HG03066 (cell line): ENCODE measurements around the gene OTULIN.

Source experiments
- ATAC-seq: cut with Tn5 transposase; IDR thresholded peaks from one replicate; pipeline ENCODE4 v1.9.1; 2021; ENCODE audit warnings: low read depth; ENCODE audit not compliant: unreplicated experiment

The OTULIN gene

DNA sequence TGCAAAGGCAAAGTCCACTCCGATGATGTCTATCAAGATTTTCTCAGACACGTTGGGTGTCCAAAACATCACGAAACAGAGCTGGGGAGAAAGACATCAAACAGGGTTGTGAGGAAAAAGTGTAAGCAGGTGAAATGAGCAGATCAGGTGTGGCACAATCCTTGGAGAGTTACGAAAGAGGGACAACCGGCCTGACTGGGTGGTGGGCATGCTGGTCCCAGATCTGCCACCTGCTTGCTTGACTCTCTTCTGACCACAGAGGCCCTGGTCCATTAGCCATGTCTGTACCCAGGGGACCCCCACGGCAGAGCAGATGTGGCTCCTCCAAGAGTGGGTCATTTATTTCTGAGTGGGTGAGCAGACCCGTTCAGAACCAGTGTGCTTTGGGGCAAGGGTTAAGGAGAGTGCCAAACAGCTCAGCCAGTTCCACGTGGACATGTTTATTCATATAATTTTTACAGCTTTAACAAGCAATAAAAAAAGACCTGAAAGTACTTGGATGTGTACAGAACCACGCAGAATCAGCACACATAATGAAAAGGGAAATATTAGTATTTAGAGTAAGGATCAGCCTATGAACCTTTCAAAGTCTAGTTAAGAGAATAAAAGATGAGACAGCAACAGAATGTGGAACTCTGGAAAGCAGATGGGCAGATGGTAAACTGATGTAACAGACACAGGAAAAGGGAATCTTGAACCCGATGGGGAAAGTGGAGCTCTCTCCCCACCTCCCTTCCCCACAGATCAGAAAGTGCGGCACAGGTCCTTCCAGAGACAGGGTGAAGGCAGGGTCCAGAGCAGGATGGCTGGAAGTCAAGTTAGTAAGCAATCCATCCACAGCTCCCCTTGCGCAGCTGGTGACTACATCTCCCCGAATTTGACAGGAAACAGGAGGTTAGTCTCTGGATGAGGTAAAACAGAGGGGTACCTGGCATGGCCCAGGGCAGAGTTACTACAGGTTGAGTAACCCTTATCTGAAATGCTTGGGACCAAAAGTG lies 52.5 kb downstream of the OTULIN start:
- ATAC-seq: no peak

GRCh38 chr5:14718778-14719177 lies 54.3 kb downstream of the OTULIN start:
- no peak for ATAC-seq

- no peak for ATAC-seq
Measured at GRCh38 chr5:14720236-14720923, 55.9 kb downstream of the OTULIN start.

GRCh38 chr5:14721990-14722656 lies 57.6 kb downstream of the OTULIN start:
- ATAC-seq: no peak

DNA sequence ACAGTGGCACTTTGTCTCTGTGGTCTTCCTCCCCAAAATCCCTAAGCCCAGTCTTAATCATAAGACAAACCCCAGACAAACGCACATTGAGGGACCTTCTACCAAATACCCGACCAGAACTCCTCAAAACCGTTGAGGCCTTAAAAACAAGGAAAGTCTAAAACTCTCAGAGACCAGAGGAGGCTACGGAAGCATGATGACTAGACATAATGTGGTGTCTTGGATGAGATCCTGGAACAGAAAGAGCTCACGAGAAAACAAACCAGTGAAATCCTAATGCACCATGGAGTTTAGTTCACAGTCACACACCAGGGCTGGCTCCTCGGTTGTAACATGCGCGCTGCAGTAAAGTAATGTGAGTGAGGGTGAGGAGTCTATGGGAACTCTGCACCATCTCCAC lies 58.4 kb downstream of the OTULIN start:
- no peak for ATAC-seq

- ATAC-seq: no peak
Measured at GRCh38 chr5:14723701-14724132, 59.2 kb downstream of the OTULIN start.

DNA sequence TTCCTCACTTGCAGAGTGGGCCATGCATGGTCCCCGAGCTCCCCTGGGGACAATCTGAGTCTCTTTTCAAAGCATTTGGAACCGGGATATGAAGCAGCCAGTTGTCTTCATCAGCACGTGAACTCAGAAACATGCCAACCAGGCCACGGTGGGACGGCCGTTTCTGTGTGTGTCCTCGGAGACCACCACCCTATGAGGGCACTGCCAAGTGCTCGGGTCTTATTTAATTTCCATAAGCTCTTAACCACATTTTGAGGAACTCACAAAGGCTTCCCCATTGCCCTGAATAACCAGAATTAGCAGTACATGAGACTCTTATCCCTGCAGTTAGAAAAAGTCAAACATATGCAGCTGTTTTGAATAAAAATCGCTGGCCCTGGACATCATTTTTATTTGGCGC lies 60.1 kb downstream of the OTULIN start:
- ATAC-seq: no peak

- no peak for ATAC-seq
Measured at GRCh38 chr5:14726066-14726838, 61.7 kb downstream of the OTULIN start.

DNA sequence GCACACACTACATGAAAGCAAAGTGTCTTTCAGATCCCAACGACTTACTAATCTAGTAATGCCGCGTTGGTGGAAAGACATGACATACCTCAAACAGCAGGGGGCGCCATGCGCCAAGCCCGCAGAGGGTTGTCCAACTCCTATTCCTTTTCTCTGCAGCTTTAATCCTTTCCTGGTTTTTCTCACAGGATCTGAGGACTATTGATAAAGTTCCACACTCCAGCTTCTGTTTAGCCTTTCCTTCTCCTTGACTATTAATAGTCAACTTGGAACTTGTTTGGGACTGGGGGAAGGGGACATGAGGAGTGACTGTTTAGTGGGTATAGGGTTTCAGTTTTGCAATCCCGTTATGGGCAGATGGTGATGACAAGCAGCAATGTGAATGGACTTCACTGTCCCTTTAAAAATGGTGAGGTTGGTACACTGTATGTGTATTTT lies 62.9 kb downstream of the OTULIN start:
- ATAC-seq: peak; percentile 61

DNA sequence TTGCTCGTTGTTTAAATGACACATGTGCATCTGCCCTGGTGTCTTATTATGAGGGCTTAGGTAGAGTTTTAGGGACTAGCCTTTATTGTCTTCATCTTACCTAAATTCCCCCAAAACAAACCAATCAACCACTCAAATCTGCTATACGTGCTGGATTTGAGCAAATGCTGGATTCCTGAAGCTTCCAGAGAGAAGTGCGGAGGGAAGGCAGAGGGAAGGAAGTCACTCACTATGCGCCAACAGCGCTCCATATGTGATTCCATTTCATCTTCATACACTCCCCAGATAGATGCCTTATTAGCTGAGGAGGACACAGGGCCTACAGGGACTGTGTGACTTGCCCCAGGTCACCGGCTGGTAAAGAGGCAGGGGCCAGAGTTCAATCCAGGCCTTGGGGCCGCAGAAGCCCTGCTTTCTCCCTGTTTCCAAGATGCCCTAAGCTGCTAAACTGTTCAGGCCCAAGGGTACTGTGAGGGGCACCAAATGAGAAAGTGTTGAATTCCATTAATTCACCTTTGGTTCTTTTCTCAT lies 63.5 kb downstream of the OTULIN start:
- ATAC-seq: no peak

DNA sequence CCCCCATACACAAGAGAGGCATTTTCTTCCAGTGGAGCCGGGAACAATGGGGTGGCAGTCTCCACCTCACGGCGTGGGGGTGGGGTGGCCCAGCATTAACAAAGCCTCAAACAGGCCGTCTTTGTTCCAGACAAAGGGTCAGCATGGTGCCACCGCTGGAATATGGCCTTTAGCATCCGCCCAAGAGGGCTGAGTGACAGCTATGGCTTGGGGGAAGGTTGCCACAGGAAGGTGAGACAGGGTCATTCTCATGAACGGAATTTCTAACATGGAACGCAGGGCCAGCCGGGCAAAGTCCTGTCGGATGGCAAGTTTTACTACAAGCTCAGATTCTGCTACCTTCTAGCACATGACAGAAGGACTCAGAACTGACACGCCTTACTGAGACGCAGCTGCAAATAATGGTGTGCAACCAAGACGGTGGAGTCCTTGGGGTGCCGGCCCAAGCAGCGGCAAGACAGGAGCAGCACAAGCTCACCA lies 64.0 kb downstream of the OTULIN start:
- no peak for ATAC-seq

DNA sequence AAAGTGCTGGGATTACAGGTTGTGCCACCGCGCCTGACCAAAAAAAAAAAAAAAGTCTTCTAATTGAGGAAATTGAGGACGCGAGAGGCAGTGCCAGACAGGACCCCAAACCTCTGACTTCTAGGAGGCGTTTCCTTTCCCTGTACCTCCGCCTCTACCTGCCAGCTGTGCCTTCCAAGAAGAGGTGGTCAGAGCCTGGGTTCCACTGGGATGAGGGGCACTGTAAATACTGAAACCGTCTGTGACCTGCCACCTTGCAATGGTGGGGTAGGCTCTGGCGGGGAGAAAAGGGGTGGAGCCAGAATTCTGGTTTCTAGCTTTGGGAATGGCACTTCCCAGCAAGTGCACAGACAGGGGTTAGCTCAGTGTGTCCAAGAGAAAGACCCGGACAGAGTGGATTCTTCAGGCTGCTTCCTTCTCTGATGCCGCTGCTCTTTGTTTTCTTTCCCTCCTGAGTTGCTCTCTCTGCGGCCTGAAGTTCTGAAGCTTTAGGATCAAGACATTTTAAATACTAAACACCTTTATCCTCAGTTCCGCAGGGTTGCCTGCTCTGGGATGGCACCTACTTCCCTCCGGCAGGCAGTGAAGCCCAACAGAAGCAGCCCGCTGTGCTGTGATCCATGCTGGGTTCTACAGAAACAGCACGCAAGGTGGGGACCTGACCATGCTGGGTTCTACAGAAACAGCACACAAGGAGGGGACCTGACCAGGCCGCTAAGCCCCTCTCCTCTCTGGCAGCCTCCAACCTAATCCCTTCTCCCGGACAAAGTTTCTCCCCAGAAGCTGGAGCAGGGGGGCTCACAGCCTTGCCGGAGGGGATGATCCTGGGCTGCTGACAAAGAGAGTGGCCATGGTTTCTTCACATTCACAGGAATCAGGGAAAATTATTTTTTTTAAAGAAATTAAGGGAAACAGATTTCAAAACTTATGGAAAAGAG lies 65.2 kb downstream of the OTULIN start:
- ATAC-seq: no peak

- ATAC-seq: no peak
Measured at GRCh38 chr5:14730466-14730865, 65.9 kb downstream of the OTULIN start.

GRCh38 chr5:14730881-14731280 lies 66.4 kb downstream of the OTULIN start:
- no peak for ATAC-seq

- no peak for ATAC-seq
Measured at GRCh38 chr5:14732991-14733390, 68.5 kb downstream of the OTULIN start.

DNA sequence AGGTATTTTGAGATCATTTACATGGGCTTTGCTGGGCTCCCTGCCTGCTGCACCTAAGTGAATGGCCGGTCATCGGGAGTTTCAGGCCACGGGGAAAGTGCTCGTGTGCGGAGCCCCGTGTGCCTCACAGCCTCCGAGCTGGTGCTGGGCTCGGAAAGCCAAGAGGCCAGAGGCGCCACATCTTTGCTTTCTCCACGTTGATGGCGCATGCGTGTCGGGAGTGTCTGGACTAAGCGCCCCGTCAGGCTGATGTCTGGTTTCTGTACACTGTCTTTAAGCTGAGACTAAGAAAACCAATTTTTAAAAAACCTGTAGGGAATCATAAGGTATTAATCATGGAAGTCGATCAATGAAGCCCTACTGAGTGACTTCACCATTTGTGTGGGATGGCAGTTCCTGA lies 69.1 kb downstream of the OTULIN start:
- no peak for ATAC-seq

DNA sequence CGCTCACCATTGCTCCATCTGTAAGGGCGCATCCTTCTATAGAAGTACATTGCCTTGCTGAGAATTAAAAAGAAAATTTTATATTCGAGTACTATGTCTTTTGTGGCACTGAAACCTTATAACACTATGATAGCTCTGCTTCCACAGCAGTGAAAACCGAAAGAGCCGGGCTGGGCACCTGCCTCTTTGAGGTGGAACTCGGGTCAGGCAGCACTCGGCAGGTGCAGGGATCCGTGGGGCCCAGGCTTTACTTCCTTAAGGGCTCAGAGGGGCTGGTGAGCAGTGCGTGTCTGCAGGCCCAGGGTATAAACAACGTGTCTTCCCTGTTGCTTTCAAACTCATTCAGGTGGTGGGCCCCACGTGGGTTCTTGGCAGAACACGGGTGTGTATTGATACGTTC lies 69.9 kb downstream of the OTULIN start:
- no peak for ATAC-seq

DNA sequence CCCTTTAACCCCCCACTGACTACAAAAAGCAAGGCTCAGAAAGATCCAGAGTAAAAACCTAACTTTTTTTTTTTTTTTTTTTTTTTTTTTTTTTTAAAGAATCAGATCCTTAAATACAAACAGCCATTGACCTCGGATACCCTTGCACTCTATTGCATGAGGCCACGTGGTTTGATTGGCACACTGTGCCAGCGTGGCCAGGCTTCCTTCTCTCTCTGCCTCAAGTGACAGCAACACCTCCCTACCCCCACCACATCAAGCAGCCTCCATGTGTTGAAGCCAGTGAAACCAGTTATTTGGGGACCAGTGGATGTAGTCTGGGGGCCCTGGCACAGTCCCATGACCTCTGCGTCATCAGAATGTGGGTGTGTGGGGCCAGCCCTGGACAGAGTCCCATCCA lies 71.4 kb downstream of the OTULIN start:
- ATAC-seq: no peak

DNA sequence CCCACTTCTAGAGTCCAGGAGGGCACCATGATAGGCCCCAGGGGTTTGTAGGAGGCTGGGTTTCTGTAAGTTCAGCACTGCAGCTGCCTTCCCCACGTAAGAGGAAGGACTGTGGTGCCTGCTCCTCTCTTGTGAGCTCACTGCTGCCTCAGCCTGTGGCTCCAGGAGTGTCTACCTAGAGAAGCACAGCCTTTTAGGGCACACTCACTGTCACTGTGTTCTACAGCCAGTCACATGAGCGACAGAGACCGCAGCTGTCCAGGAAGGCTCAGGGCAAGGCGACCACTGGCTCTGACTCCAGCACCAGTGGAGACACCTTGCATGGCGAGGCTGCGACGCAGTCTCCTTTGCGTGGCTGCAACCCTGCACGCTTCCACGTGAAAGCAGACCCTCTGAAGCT lies 72.8 kb downstream of the OTULIN start:
- ATAC-seq: no peak
